Measurements from ENCODE around the gene GLYATL1. TPM values are rescaled to one million over a fixed set of nuclear protein-coding genes. Genes with fewer than 3 reads are reported as not detected.
A peak's percentile ranks its signal among the peaks of the same experiment; 100 is the strongest.

Gene GLYATL1
- total and polyA plus RNA-seq, 2 of the 13 experiments (the other 11 are each of a cell fraction or from before 2014, with no cell fraction given) = 0.17 TPM; not detected in 1

- no peak for TF ChIP-seq MLX (CRISPR knock-in tag; IDR thresholded peaks at IDR 0.05)
- no peak for TF ChIP-seq ETS1 (CRISPR knock-in tag; IDR thresholded peaks at IDR 0.05)
- peak; percentile 37; the same call in 1 of the 2 replicates for TF ChIP-seq BCL6 (CRISPR knock-in tag; IDR thresholded peaks at IDR 0.05)
- TF ChIP-seq HBP1 (CRISPR knock-in tag; IDR thresholded peaks at IDR 0.05; ENCODE audit: low read depth) = no peak
- no peak for TF ChIP-seq CSRNP2 (CRISPR knock-in tag; conservative IDR thresholded peaks at IDR 0.05; ENCODE audit: low read depth)
- TF ChIP-seq SNAI1 (CRISPR knock-in tag; IDR thresholded peaks at IDR 0.05; ENCODE audit: borderline replicate concordance) = no peak
- no peak for TF ChIP-seq SMAD9 (CRISPR knock-in tag; IDR thresholded peaks at IDR 0.05)
- 0 out of 2 replicates have a peak, but pooled peaks have one; percentile 15 for TF ChIP-seq ATF1 (CRISPR knock-in tag; IDR thresholded peaks at IDR 0.05)
- no peak for TF ChIP-seq ZFP1 (CRISPR knock-in tag; IDR thresholded peaks at IDR 0.05)
- TF ChIP-seq SYNCRIP (IDR thresholded peaks at IDR 0.05; ENCODE audit: insufficient read depth, low read depth, low read length) = no peak
- peak in 1 of 2 experiments; percentile 60; a peak in 1 of 4 replicates for TF ChIP-seq ATF4 (CRISPR knock-in tag; IDR thresholded peaks at IDR 0.05)
- no peak for TF ChIP-seq TRIM22 (IDR thresholded peaks at IDR 0.05)
- no peak for TF ChIP-seq TMF1 (CRISPR knock-in tag; IDR thresholded peaks at IDR 0.05; ENCODE audit: low read depth)
- TF ChIP-seq NCOA2 (CRISPR knock-in tag; IDR thresholded peaks at IDR 0.05) = peak; percentile 64; the same call in 1 of the 2 replicates
- no peak for TF ChIP-seq MTA1 (CRISPR knock-in tag; IDR thresholded peaks at IDR 0.05; ENCODE audit: borderline replicate concordance)
- no peak for TF ChIP-seq ZNF572 (CRISPR knock-in tag; IDR thresholded peaks at IDR 0.05)
- TF ChIP-seq DDIT3 (CRISPR knock-in tag; IDR thresholded peaks at IDR 0.05) = no peak
- no peak for TF ChIP-seq NKX3-1 (CRISPR knock-in tag; IDR thresholded peaks at IDR 0.05)
- no peak for TF ChIP-seq ATF6 (CRISPR knock-in tag; conservative IDR thresholded peaks at IDR 0.05)
- TF ChIP-seq ZNF576 (CRISPR knock-in tag; IDR thresholded peaks at IDR 0.05) = no peak
- TF ChIP-seq KMT2A (CRISPR knock-in tag; IDR thresholded peaks at IDR 0.05) = no peak
Observed at GRCh38 chr11:58926251-58926650, 13.0 kb upstream of the GLYATL1 start (continued).
